GM13976 (cell line): Measurements from ENCODE around the gene ARMH1.

ENCODE experiments used
- DNase-seq: peaks from one replicate; pipeline ENCODE4 v3.0.0; 2012; ENCODE audit warnings: low spot score
- CTCF ChIP-seq: IDR thresholded peaks from 2 replicates; pipeline ENCODE4 v1.5.1; 2012; ENCODE audit warnings: borderline replicate concordance, mild to moderate bottlenecking; ENCODE audit not compliant: insufficient read depth; ENCODE audit errors: extremely low read depth, missing control alignments, control extremely low read depth
- in situ Hi-C: fragments of 300-500 bp; cut with MboI; formaldehyde crosslinking; loops from one replicate; pipeline ENCODE4 v1.12.0; 2022; ENCODE audit warnings: low sequenced_read_pairs, mixed read lengths, inconsistent platforms; ENCODE audit not compliant: unreplicated experiment

ARMH1 gene

GRCh38 chr1:44632598-44632997 is 41.9 kb upstream of the ARMH1 start:
- TF ChIP-seq CTCF, result no peak
- no peak for DNase-seq
- in situ Hi-C loops, result no loop called here

DNA sequence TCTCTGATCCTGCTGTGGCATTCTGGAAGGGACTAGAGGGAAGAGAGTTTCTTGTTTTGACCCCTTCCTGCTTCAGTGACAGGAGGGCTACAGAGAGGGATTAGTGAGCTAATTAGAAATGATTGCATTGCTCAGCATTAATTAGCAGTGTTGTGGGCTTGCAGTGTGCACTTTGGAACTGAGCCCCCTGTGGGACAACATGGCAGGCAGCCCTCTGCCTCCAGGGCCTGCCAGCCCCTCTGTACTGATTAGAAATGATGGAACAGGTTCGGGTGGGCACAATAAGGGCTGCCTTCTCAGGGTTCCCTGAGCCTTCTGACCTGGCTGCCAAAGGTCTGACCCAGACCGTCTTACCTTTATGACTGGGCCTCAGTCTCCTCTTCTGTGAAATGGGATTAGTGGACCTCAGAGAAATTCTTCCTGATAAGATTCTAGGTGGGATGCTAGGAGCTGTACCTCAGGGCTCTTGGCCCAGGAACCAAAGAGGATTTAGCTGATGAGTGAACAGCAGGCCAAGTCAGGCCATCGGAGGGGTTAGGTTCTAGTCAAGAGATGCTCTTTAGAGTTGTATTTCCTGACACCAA is 39.8 kb upstream of the ARMH1 start:
- TF ChIP-seq CTCF, result no peak
- DNase-seq, result no peak
- in situ Hi-C loops, result no loop called here

DNA sequence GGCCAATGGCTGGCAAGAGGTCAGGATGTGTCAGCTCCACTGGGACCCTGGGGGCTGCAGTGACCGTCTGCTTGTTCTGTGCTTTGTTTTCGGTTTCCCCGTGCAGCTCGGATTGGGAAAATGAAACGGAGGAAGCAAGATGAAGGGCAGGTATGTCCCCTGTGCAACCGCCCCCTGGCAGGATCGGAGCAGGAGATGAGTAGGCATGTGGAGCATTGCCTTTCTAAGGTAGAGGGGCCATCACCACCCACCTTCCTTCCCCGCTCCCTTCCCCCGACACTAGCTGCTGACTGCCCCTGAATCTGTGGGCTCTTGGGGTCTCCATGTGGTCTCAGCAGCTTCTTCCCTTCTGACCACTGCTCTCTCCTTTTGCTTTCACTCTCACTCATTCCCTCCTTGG is 39.1 kb upstream of the ARMH1 start:
- TF ChIP-seq CTCF, result no peak
- in situ Hi-C loops, result no loop called here
- DNase-seq, result no peak

GRCh38 chr1:44636083-44636687 is 38.3 kb upstream of the ARMH1 start:
- TF ChIP-seq CTCF, result no peak
- in situ Hi-C loops, result no loop called here
- DNase-seq, result no peak

GRCh38 chr1:44636688-44637598 is 37.6 kb upstream of the ARMH1 start:
- TF ChIP-seq CTCF, result no peak
- in situ Hi-C loops, result no loop called here
- DNase-seq, result no peak

GRCh38 chr1:44637702-44638411 is 36.7 kb upstream of the ARMH1 start:
- DNase-seq, result no peak
- in situ Hi-C loops, result no loop called here
- TF ChIP-seq CTCF, result no peak
